Prostate gland (tissue), 2 donors: Measurements from ENCODE around the gene CYSRT1.

Experiments
- POLR2A ChIP-seq: fragments of 450-650 bp; IDR thresholded peaks from one replicate; pipeline ENCODE4 v1.6.1; 2016; ENCODE audit warnings: antibody characterized with exemption, mild to moderate bottlenecking
- TF ChIP-seq, protein P1 (sequence below), 4 experiments: fragments of 200-600 bp in 2 of 4; fragments of 450-650 bp in 2 of 4; sonication (generic) in 2 of 4; IDR thresholded peaks; 1 replicate in 3 of 4; 2 replicates in 1 of 4; pipeline ENCODE4 v1.5.1; 2016 to 2019; ENCODE audit warnings: antibody characterized with exemption in 4 of 4, mild to moderate bottlenecking in 2 of 4, moderate library complexity in 2 of 4

GRCh38 chr9:137252555-137253506 is 27.9 kb downstream of the CYSRT1 start:
- TF ChIP-seq, protein P1, sequence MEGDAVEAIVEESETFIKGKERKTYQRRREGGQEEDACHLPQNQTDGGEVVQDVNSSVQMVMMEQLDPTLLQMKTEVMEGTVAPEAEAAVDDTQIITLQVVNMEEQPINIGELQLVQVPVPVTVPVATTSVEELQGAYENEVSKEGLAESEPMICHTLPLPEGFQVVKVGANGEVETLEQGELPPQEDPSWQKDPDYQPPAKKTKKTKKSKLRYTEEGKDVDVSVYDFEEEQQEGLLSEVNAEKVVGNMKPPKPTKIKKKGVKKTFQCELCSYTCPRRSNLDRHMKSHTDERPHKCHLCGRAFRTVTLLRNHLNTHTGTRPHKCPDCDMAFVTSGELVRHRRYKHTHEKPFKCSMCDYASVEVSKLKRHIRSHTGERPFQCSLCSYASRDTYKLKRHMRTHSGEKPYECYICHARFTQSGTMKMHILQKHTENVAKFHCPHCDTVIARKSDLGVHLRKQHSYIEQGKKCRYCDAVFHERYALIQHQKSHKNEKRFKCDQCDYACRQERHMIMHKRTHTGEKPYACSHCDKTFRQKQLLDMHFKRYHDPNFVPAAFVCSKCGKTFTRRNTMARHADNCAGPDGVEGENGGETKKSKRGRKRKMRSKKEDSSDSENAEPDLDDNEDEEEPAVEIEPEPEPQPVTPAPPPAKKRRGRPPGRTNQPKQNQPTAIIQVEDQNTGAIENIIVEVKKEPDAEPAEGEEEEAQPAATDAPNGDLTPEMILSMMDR (IDR thresholded peaks at IDR 0.05), result no peak
- no peak for TF ChIP-seq POLR2A
